ENCODE measurements around the gene KCNG2. TPM values are rescaled to one million over a fixed set of nuclear protein-coding genes. Genes with fewer than 3 reads are reported as not detected.

Gene KCNG2
- polyA plus RNA-seq, 1 donor from 2014 or later = not detected

DNA sequence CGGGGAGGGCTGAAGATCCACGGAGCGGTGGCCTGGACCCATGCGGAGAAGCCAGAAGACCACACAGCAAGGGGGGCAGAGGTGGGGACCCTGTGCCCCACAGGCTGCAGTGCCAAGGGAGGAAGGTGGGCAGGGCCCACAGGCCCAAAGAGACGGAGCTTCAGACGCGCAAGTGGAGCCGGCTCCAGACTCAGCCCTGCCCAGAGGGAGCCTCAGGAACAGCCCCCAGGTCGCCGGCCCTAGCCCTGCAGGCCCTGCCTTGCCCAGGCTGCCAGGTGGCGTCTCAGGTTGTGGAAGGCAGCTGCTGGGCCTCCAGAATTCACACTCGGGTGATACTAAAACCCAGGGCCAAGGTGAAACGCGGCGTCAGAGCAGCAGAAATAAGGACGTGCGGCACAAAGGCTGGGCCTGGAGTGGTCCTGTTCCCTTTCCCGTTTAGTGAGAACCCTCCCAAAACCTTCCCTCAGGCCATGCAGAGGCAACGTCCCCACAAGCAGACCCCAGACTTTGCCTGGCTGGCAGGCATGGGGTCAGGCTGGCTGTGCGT is 116.9 kb downstream of the KCNG2 start:
- H3K27ac ChIP-seq (ENCODE audit: low read length) = no peak overlapping the region
- H3K27me3 ChIP-seq (ENCODE audit: insufficient read depth, low read depth, low read length) = no peaks in the 10 kb centered on the region
- peaks cover 20% of the 10 kb centered on the region for H3K36me3 ChIP-seq (ENCODE audit: insufficient read depth, low read length)
- no peaks in the 10 kb centered on the region for H3K79me2 ChIP-seq (replicated peaks; ENCODE audit: insufficient read depth, low read length)
- TF ChIP-seq POLR2AphosphoS5 (IDR thresholded peaks at IDR 0.05) = no peak
- TF ChIP-seq SMC3 (conservative IDR thresholded peaks at IDR 0.05; ENCODE audit: poor library complexity) = no peak
- TF ChIP-seq TAF1 (IDR thresholded peaks at IDR 0.05; ENCODE audit: low read depth) = no peak
- no peak for TF ChIP-seq MXI1 (conservative IDR thresholded peaks at IDR 0.05; ENCODE audit: poor library complexity, severe bottlenecking)
- no peak for TF ChIP-seq RAD21 (conservative IDR thresholded peaks at IDR 0.05)
- TF ChIP-seq EZH2 (IDR thresholded peaks at IDR 0.05; ENCODE audit: borderline replicate concordance, insufficient read depth, low read length, poor library complexity, severe bottlenecking) = no peak
- TF ChIP-seq, protein P1, sequence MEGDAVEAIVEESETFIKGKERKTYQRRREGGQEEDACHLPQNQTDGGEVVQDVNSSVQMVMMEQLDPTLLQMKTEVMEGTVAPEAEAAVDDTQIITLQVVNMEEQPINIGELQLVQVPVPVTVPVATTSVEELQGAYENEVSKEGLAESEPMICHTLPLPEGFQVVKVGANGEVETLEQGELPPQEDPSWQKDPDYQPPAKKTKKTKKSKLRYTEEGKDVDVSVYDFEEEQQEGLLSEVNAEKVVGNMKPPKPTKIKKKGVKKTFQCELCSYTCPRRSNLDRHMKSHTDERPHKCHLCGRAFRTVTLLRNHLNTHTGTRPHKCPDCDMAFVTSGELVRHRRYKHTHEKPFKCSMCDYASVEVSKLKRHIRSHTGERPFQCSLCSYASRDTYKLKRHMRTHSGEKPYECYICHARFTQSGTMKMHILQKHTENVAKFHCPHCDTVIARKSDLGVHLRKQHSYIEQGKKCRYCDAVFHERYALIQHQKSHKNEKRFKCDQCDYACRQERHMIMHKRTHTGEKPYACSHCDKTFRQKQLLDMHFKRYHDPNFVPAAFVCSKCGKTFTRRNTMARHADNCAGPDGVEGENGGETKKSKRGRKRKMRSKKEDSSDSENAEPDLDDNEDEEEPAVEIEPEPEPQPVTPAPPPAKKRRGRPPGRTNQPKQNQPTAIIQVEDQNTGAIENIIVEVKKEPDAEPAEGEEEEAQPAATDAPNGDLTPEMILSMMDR (IDR thresholded peaks at IDR 0.05; ENCODE audit: poor library complexity, severe bottlenecking) = no peak
- no peak for TF ChIP-seq EP300 (conservative IDR thresholded peaks at IDR 0.05; ENCODE audit: poor library complexity, severe bottlenecking)
- TF ChIP-seq, protein P2, sequence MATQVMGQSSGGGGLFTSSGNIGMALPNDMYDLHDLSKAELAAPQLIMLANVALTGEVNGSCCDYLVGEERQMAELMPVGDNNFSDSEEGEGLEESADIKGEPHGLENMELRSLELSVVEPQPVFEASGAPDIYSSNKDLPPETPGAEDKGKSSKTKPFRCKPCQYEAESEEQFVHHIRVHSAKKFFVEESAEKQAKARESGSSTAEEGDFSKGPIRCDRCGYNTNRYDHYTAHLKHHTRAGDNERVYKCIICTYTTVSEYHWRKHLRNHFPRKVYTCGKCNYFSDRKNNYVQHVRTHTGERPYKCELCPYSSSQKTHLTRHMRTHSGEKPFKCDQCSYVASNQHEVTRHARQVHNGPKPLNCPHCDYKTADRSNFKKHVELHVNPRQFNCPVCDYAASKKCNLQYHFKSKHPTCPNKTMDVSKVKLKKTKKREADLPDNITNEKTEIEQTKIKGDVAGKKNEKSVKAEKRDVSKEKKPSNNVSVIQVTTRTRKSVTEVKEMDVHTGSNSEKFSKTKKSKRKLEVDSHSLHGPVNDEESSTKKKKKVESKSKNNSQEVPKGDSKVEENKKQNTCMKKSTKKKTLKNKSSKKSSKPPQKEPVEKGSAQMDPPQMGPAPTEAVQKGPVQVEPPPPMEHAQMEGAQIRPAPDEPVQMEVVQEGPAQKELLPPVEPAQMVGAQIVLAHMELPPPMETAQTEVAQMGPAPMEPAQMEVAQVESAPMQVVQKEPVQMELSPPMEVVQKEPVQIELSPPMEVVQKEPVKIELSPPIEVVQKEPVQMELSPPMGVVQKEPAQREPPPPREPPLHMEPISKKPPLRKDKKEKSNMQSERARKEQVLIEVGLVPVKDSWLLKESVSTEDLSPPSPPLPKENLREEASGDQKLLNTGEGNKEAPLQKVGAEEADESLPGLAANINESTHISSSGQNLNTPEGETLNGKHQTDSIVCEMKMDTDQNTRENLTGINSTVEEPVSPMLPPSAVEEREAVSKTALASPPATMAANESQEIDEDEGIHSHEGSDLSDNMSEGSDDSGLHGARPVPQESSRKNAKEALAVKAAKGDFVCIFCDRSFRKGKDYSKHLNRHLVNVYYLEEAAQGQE (IDR thresholded peaks at IDR 0.05; ENCODE audit: borderline replicate concordance) = no peak
- no peak overlapping the region for H3K4me3 ChIP-seq (ENCODE audit: low read length)
- no peak overlapping the region for H3K9ac ChIP-seq (ENCODE audit: low read length)
- no peaks in the 10 kb centered on the region for H3F3A ChIP-seq (ENCODE audit: insufficient read depth, low read length, poor library complexity, severe bottlenecking)
- no peak overlapping the region for H3K4me2 ChIP-seq (ENCODE audit: low read length)
- peaks cover 29% of the 10 kb centered on the region for H3K9me3 ChIP-seq (ENCODE audit: low read length)
- no peak overlapping the region for H2AFZ ChIP-seq (ENCODE audit: low read depth, low read length)
- H3K9me2 ChIP-seq (ENCODE audit: insufficient read depth, low read length) = no peaks in the 10 kb centered on the region
- no peaks in the 10 kb centered on the region for H4K20me1 ChIP-seq (ENCODE audit: insufficient read depth)

DNA sequence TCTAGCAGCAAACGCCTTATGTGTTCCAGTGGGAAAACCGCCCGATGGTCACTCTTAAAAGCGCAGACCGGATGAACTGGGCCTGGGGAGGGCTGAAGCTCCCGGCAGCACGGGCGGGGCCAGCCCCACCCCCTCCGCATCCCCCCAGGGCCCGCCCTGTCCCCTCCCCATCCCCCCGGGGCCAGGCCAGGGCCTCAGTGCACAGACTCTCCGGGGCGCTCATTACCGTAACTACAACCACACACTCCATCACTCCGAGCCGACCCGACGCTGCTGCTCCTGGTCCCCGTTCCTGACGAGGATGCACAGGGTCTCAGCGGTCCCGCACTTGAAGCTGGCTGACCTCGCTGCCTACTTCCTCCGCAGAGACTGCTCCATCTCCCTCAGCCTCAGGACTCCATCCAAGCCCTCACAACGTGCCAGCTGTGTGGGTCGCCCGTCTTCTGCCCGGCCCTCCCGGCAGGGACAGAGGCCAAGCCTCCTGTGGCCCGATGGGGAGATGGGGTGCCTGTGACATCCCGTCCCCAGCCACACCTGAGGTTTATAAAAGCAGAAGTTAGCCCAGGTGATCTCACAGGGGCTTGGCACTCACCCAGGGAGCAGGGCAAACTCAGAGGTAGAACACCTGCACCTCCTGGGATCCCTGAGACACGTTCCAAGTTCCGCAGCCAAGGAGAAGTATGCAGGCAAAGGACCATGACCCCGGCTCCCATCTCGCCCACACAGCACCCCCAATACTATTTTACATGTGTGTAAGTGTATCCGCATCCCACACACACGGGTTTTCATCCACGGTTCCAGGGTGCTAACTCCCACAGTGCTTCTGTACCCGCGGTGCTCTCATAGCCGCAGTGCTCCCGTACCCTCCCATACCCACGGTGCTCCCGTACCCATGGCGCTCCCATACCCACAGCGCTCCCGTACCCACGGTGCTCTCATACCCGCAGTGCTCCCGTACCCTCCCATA is 117.7 kb downstream of the KCNG2 start:
- Histone ChIP-seq H3K4me2 (ENCODE audit: low read length) (no peak overlapping the region), H2AFZ (ENCODE audit: low read depth, low read length) (no peak overlapping the region), H3K27me3 (ENCODE audit: insufficient read depth, low read depth, low read length) (no peaks in the 10 kb centered on the region), H3K79me2 (replicated peaks; ENCODE audit: insufficient read depth, low read length) (no peaks in the 10 kb centered on the region), H3K9me3 (ENCODE audit: low read length) (peaks cover 29% of the 10 kb centered on the region), H3K9ac (ENCODE audit: low read length) (no peak overlapping the region), H3K4me3 (ENCODE audit: low read length) (no peak overlapping the region), H4K20me1 (ENCODE audit: insufficient read depth) (no peaks in the 10 kb centered on the region), H3K36me3 (ENCODE audit: insufficient read depth, low read length) (peaks cover 20% of the 10 kb centered on the region), H3F3A (ENCODE audit: insufficient read depth, low read length, poor library complexity, severe bottlenecking) (no peaks in the 10 kb centered on the region), H3K9me2 (ENCODE audit: insufficient read depth, low read length) (no peaks in the 10 kb centered on the region), H3K27ac (ENCODE audit: low read length) (no peak overlapping the region)
- TF ChIP-seq EP300 (conservative IDR thresholded peaks at IDR 0.05; ENCODE audit: poor library complexity, severe bottlenecking) (no peak), SMC3 (conservative IDR thresholded peaks at IDR 0.05; ENCODE audit: poor library complexity) (no peak), TAF1 (IDR thresholded peaks at IDR 0.05; ENCODE audit: low read depth) (no peak), RAD21 (conservative IDR thresholded peaks at IDR 0.05) (no peak)
